Astrocyte (in vitro differentiated cells and primary cell): ENCODE data around the gene AGT. TPM values are rescaled to one million over a fixed set of nuclear protein-coding genes. Genes with fewer than 3 reads are reported as not detected.

ENCODE experiments used
- DNase-seq: peaks from one replicate; pipeline ENCODE4 v3.0.0-alpha.2; 2010; ENCODE audit warnings: low read depth
- FAIRE-seq: peaks from 2 replicates; lab custom pipeline; 2011; peaks lifted over from hg19 to GRCh38; lab: Jason Lieb, UNC
- H2AFZ ChIP-seq: 2 replicates; pipeline ENCODE4 v1.6.0; 2012; ENCODE audit warnings: low read depth, low read length, inconsistent platforms
- H3K27ac ChIP-seq: 2 replicates; pipeline ENCODE4 v1.5.1; 2011; ENCODE audit warnings: low read depth, low read length, inconsistent platforms
- H3K27me3 ChIP-seq: 2 replicates; pipeline ENCODE4 v1.6.0; 2011; ENCODE audit warnings: low read length, inconsistent platforms; ENCODE audit not compliant: insufficient read depth
- H3K36me3 ChIP-seq: 2 replicates; pipeline ENCODE4 v1.5.1; 2011; ENCODE audit warnings: low read length, inconsistent platforms; ENCODE audit not compliant: insufficient read depth
- H3K4me1 ChIP-seq: 2 replicates; pipeline ENCODE4 v1.5.1; 2011; ENCODE audit warnings: low read length, inconsistent platforms; ENCODE audit not compliant: insufficient read depth
- H3K4me2 ChIP-seq: 2 replicates; pipeline ENCODE4 v1.6.0; 2012; ENCODE audit warnings: low read length, inconsistent platforms
- H3K4me3 ChIP-seq: 2 replicates; pipeline ENCODE4 v1.5.1; 2011; ENCODE audit warnings: low read depth, mild to moderate bottlenecking, low read length, inconsistent platforms; ENCODE audit not compliant: insufficient read depth
- H3K79me2 ChIP-seq: 2 replicates; pipeline ENCODE4 v1.6.0; 2012; ENCODE audit warnings: mild to moderate bottlenecking, low read length, inconsistent platforms; ENCODE audit not compliant: insufficient read depth
- H3K9ac ChIP-seq: 2 replicates; pipeline ENCODE4 v1.6.0; 2012; ENCODE audit warnings: mild to moderate bottlenecking, low read length, inconsistent platforms
- H3K9me3 ChIP-seq: 2 replicates; pipeline ENCODE4 v1.5.1; 2012; ENCODE audit warnings: low read depth, mild to moderate bottlenecking, low read length, inconsistent platforms; ENCODE audit not compliant: insufficient read depth
- H4K20me1 ChIP-seq: 2 replicates; pipeline ENCODE4 v1.6.0; 2012; ENCODE audit warnings: low read length, inconsistent platforms; ENCODE audit not compliant: insufficient read depth
- H3K27ac Mint-ChIP-seq: one replicate; pipeline ENCODE4 v1.8.0; 2021; ENCODE audit warnings: mild to moderate bottlenecking, mixed read lengths; ENCODE audit not compliant: unreplicated experiment
- H3K27me3 Mint-ChIP-seq: one replicate; pipeline ENCODE4 v1.8.0; 2021; ENCODE audit warnings: low read depth, mixed read lengths; ENCODE audit not compliant: unreplicated experiment
- H3K36me3 Mint-ChIP-seq: one replicate; pipeline ENCODE4 v1.8.0; 2021; ENCODE audit warnings: low read depth, mixed read lengths; ENCODE audit not compliant: unreplicated experiment
- H3K4me1 Mint-ChIP-seq: one replicate; pipeline ENCODE4 v1.8.0; 2021; ENCODE audit warnings: low read depth, mixed read lengths; ENCODE audit not compliant: unreplicated experiment
- H3K4me3 Mint-ChIP-seq: one replicate; pipeline ENCODE4 v1.8.0; 2021; ENCODE audit warnings: mild to moderate bottlenecking, moderate library complexity, mixed read lengths; ENCODE audit not compliant: unreplicated experiment
- H3K9me3 Mint-ChIP-seq: one replicate; pipeline ENCODE4 v1.8.0; 2021; ENCODE audit warnings: mild to moderate bottlenecking, mixed read lengths; ENCODE audit not compliant: unreplicated experiment
- CTCF ChIP-seq: IDR thresholded peaks from 2 replicates; pipeline ENCODE4 v1.5.1; 2011; ENCODE audit warnings: low read depth, mild to moderate bottlenecking, inconsistent platforms, low read length, moderate library complexity; ENCODE audit not compliant: insufficient read depth
- EZH2 ChIP-seq: IDR thresholded peaks from 2 replicates; pipeline ENCODE4 v1.6.1; 2012; ENCODE audit warnings: mild to moderate bottlenecking, low read length, inconsistent platforms; ENCODE audit not compliant: insufficient read depth
- total RNA-seq: library from RNA; stranded (reverse); gene quantifications from 2 replicates; pipeline ENCODE4 v1.2.1, GENCODE V29; 2021

AGT gene
- total RNA-seq, 1 donor from 2014 or later, result 1.2 TPM

- H3K4me3 ChIP-seq, result no peak overlapping the region
- H3K9ac ChIP-seq, result no peak overlapping the region
- no peak overlapping the region for H3K27ac Mint-ChIP-seq
- peaks cover 11% of the 10 kb centered on the region for H3K4me1 ChIP-seq
- H3K36me3 ChIP-seq, result no peaks in the 10 kb centered on the region
- H3K27me3 ChIP-seq, result no peaks in the 10 kb centered on the region
- peak; percentile 9 for DNase-seq
- H3K27ac ChIP-seq, result no peak overlapping the region
- H3K79me2 ChIP-seq, result no peaks in the 10 kb centered on the region
- H3K36me3 Mint-ChIP-seq, result peaks cover 2% of the 10 kb centered on the region
- no peak overlapping the region for H3K4me3 Mint-ChIP-seq
- no peaks in the 10 kb centered on the region for H4K20me1 ChIP-seq
- H3K9me3 ChIP-seq, result no peaks in the 10 kb centered on the region
- TF ChIP-seq CTCF (no peak), EZH2 (no peak)
- no peak overlapping the region for H2AFZ ChIP-seq
- no peaks in the 10 kb centered on the region for H3K9me3 Mint-ChIP-seq
- peaks cover 35% of the 10 kb centered on the region for H3K27me3 Mint-ChIP-seq
- FAIRE-seq, result no peak
- H3K4me1 Mint-ChIP-seq, result peaks cover 15% of the 10 kb centered on the region
- H3K4me2 ChIP-seq, result no peak overlapping the region
Observed at GRCh38 chr1:230711245-230711644, 2.7 kb downstream of the AGT start.

- Histone ChIP-seq H3K27ac (no peak overlapping the region), H3K4me1 (peaks cover 11% of the 10 kb centered on the region), H2AFZ (no peak overlapping the region), H4K20me1 (no peaks in the 10 kb centered on the region), H3K4me2 (no peak overlapping the region), H3K9me3 (no peaks in the 10 kb centered on the region), H3K36me3 (no peaks in the 10 kb centered on the region), H3K9ac (no peak overlapping the region), H3K79me2 (no peaks in the 10 kb centered on the region), H3K27me3 (no peaks in the 10 kb centered on the region), H3K4me3 (no peak overlapping the region)
- H3K4me1 Mint-ChIP-seq, result peaks cover 15% of the 10 kb centered on the region
- H3K4me3 Mint-ChIP-seq, result no peak overlapping the region
- no peak for DNase-seq
- no peaks in the 10 kb centered on the region for H3K9me3 Mint-ChIP-seq
- H3K27ac Mint-ChIP-seq, result no peak overlapping the region
- no peak for FAIRE-seq
- peaks cover 2% of the 10 kb centered on the region for H3K36me3 Mint-ChIP-seq
- H3K27me3 Mint-ChIP-seq, result peaks cover 36% of the 10 kb centered on the region
- TF ChIP-seq CTCF, result no peak
- TF ChIP-seq EZH2, result no peak
Observed at GRCh38 chr1:230710543-230710904, 3.4 kb downstream of the AGT start.

- Mint-ChIP-seq H3K9me3 (no peaks in the 10 kb centered on the region), H3K4me1 (peaks cover 14% of the 10 kb centered on the region), H3K4me3 (no peak overlapping the region), H3K27me3 (peaks cover 36% of the 10 kb centered on the region), H3K27ac (no peak overlapping the region), H3K36me3 (peaks cover 2% of the 10 kb centered on the region)
- Histone ChIP-seq H3K36me3 (no peaks in the 10 kb centered on the region), H3K27ac (no peak overlapping the region), H3K4me1 (peaks cover 11% of the 10 kb centered on the region), H3K4me2 (no peak overlapping the region), H3K9ac (no peak overlapping the region), H3K79me2 (no peaks in the 10 kb centered on the region), H3K9me3 (no peaks in the 10 kb centered on the region), H3K27me3 (no peaks in the 10 kb centered on the region), H2AFZ (no peak overlapping the region), H3K4me3 (no peak overlapping the region), H4K20me1 (no peaks in the 10 kb centered on the region)
- no peak for FAIRE-seq
- TF ChIP-seq CTCF (no peak), EZH2 (no peak)
- DNase-seq, result no peak
Observed at GRCh38 chr1:230709619-230710542, 4.0 kb downstream of the AGT start.
